Osteoblast (primary cell): ENCODE results near the gene GLOD4. TPM values are rescaled to one million over a fixed set of nuclear protein-coding genes. Genes with fewer than 3 reads are reported as not detected.

Experiments
- DNase-seq: peaks from one replicate; pipeline ENCODE4 v3.0.0; 2011; ENCODE audit warnings: low spot score, mixed read lengths; ENCODE audit not compliant: insufficient read length; ENCODE audit errors: missing footprints
- H2AFZ ChIP-seq: 2 replicates; pipeline ENCODE4 v1.6.0; 2011; ENCODE audit warnings: mild to moderate bottlenecking, low read length
- H3K27ac ChIP-seq: 2 replicates; pipeline ENCODE4 v1.5.1; 2011; ENCODE audit warnings: mild to moderate bottlenecking, low read depth, low read length, moderate library complexity
- H3K27me3 ChIP-seq: 2 replicates; pipeline ENCODE4 v1.6.0; 2012; ENCODE audit warnings: mild to moderate bottlenecking, control low read depth, inconsistent platforms, low read length, moderate library complexity; ENCODE audit not compliant: insufficient read depth
- H3K36me3 ChIP-seq: 2 replicates; pipeline ENCODE4 v1.5.1; 2011; ENCODE audit warnings: mild to moderate bottlenecking, low read length, control low read depth, moderate library complexity; ENCODE audit not compliant: insufficient read depth
- H3K4me1 ChIP-seq: 2 replicates; pipeline ENCODE4 v1.5.1; 2011; ENCODE audit warnings: mild to moderate bottlenecking, low read length, control low read depth, moderate library complexity; ENCODE audit not compliant: insufficient read depth
- H3K4me2 ChIP-seq: 2 replicates; pipeline ENCODE4 v1.6.0; 2011; ENCODE audit warnings: mild to moderate bottlenecking, low read length; ENCODE audit not compliant: insufficient read depth
- H3K4me3 ChIP-seq: fragments of 200-600 bp; sonication (generic); 3 replicates; pipeline ENCODE4 v1.5.1; 2012; ENCODE audit warnings: mild to moderate bottlenecking, low read length, inconsistent platforms; ENCODE audit not compliant: insufficient read depth
- H3K79me2 ChIP-seq: 2 replicates; pipeline ENCODE4 v1.6.0; 2012; ENCODE audit warnings: mild to moderate bottlenecking, low read length, control low read depth, inconsistent platforms; ENCODE audit not compliant: insufficient read depth
- H3K9me3 ChIP-seq: 2 replicates; pipeline ENCODE4 v1.5.1; 2011; ENCODE audit warnings: low read depth, low read length, control low read depth
- H4K20me1 ChIP-seq: 2 replicates; pipeline ENCODE4 v1.6.0; 2012; ENCODE audit warnings: mild to moderate bottlenecking, low read length, control low read depth; ENCODE audit not compliant: insufficient read depth
- CTCF ChIP-seq: IDR thresholded peaks from 2 replicates; pipeline ENCODE4 v1.5.1; 2011; ENCODE audit warnings: mild to moderate bottlenecking, low read depth, low read length, moderate library complexity; ENCODE audit errors: extremely low read depth
- total RNA-seq: library from RNA; depleted of rRNA; stranded (reverse); fragments of >200 nt; gene quantifications from 2 replicates; pipeline ENCODE4 v1.2.3, GENCODE V29; 2012

The GLOD4 gene
- total RNA-seq, 1 donor = 39.4 TPM

GRCh38 chr17:728911-729310 is 53.2 kb downstream of the GLOD4 start:
- H3K4me3 ChIP-seq = no peak overlapping the region
- no peak overlapping the region for H3K4me2 ChIP-seq
- H4K20me1 ChIP-seq = no peaks in the 10 kb centered on the region
- no peaks in the 10 kb centered on the region for H3K9me3 ChIP-seq
- peaks cover 17% of the 10 kb centered on the region for H3K4me1 ChIP-seq
- peaks cover 20% of the 10 kb centered on the region for H3K79me2 ChIP-seq
- H3K27me3 ChIP-seq = no peaks in the 10 kb centered on the region
- no peak for DNase-seq
- no peak overlapping the region for H3K27ac ChIP-seq
- no peak for TF ChIP-seq CTCF
- H2AFZ ChIP-seq = no peak overlapping the region
- H3K36me3 ChIP-seq = no peaks in the 10 kb centered on the region

GRCh38 chr17:726271-726919 is 55.7 kb downstream of the GLOD4 start:
- no peak for TF ChIP-seq CTCF
- no peaks in the 10 kb centered on the region for H3K27me3 ChIP-seq
- H4K20me1 ChIP-seq = no peaks in the 10 kb centered on the region
- H3K27ac ChIP-seq = no peak overlapping the region
- no peaks in the 10 kb centered on the region for H3K36me3 ChIP-seq
- H2AFZ ChIP-seq = peak overlapping the region; percentile 64
- DNase-seq = no peak
- peaks cover 6% of the 10 kb centered on the region for H3K4me1 ChIP-seq
- peak overlapping the region; percentile 45 for H3K4me2 ChIP-seq
- H3K79me2 ChIP-seq = peaks cover 11% of the 10 kb centered on the region
- H3K4me3 ChIP-seq = no peak overlapping the region
- H3K9me3 ChIP-seq = no peaks in the 10 kb centered on the region

- Histone ChIP-seq H3K4me1 (peaks cover 4% of the 10 kb centered on the region), H3K9me3 (no peaks in the 10 kb centered on the region), H3K36me3 (no peaks in the 10 kb centered on the region), H2AFZ (no peak overlapping the region), H3K79me2 (peaks cover 7% of the 10 kb centered on the region), H4K20me1 (no peaks in the 10 kb centered on the region), H3K27ac (no peak overlapping the region), H3K4me3 (no peak overlapping the region), H3K4me2 (peak overlapping the region; percentile 45), H3K27me3 (no peaks in the 10 kb centered on the region)
- TF ChIP-seq CTCF = no peak
- DNase-seq = no peak
Measured at GRCh38 chr17:725746-726145, 56.3 kb downstream of the GLOD4 start.

GRCh38 chr17:725084-725483 is 57.0 kb downstream of the GLOD4 start:
- DNase-seq = no peak
- no peaks in the 10 kb centered on the region for H4K20me1 ChIP-seq
- H3K27me3 ChIP-seq = no peaks in the 10 kb centered on the region
- H3K4me3 ChIP-seq = no peak overlapping the region
- H3K27ac ChIP-seq = no peak overlapping the region
- peaks cover 4% of the 10 kb centered on the region for H3K79me2 ChIP-seq
- TF ChIP-seq CTCF = no peak
- H3K36me3 ChIP-seq = peaks cover 2% of the 10 kb centered on the region
- H3K9me3 ChIP-seq = no peaks in the 10 kb centered on the region
- H3K4me1 ChIP-seq = peaks cover 4% of the 10 kb centered on the region
- no peak overlapping the region for H2AFZ ChIP-seq
- no peak overlapping the region for H3K4me2 ChIP-seq
